OCI-LY3 (cell line): ENCODE data around the gene ZNF106.

Experiments
- H2AFZ ChIP-seq: fragments of 200-600, 300-600 bp; shearing (Covaris generic); 2 replicates; pipeline ENCODE4 v1.6.0; 2014; ENCODE audit warnings: antibody characterized with exemption, low read depth, low read length
- H3K27ac ChIP-seq: fragments of 200-600, 300-600 bp; sonication (generic); 2 replicates; pipeline ENCODE4 v1.5.1; 2014; ENCODE audit warnings: mild to moderate bottlenecking, low read length, moderate library complexity, mixed read lengths
- H3K27me3 ChIP-seq: fragments of 200-600, 300-600 bp; sonication (generic); 2 replicates; pipeline ENCODE4 v1.6.1; 2014; ENCODE audit warnings: low read depth, low read length, mixed read lengths
- H3K36me3 ChIP-seq: fragments of 200-600, 300-600 bp; sonication (generic); replicated peaks from 2 replicates; pipeline ENCODE3; 2014; ENCODE audit warnings: low read depth, low read length, mixed read lengths
- H3K4me1 ChIP-seq: fragments of 300-600, 200-600 bp; sonication (generic); 2 replicates; pipeline ENCODE4 v1.6.1; 2014; ENCODE audit warnings: low read length, mixed read lengths
- H3K4me2 ChIP-seq: fragments of 200-600, 300-600 bp; sonication (generic); 2 replicates; pipeline ENCODE4 v1.6.1; 2014; ENCODE audit warnings: low read length, mixed read lengths
- H3K4me3 ChIP-seq: fragments of 300-600, 200-600 bp; sonication (generic); 2 replicates; pipeline ENCODE4 v1.5.1; 2014; ENCODE audit warnings: antibody characterized with exemption, mild to moderate bottlenecking, low read length, moderate library complexity
- H3K79me2 ChIP-seq: fragments of 300-600, 200-600 bp; shearing (Covaris generic); 2 replicates; pipeline ENCODE4 v1.6.1; 2014; ENCODE audit warnings: mild to moderate bottlenecking, low read length, mixed read lengths
- H3K9ac ChIP-seq: fragments of 300-600, 200-600 bp; shearing (Covaris generic); 2 replicates; pipeline ENCODE4 v1.6.0; 2014; ENCODE audit warnings: mild to moderate bottlenecking, low read length, moderate library complexity
- H3K9me3 ChIP-seq: fragments of 200-600, 300-600 bp; shearing (Covaris generic); 2 replicates; pipeline ENCODE4 v1.6.1; 2014; ENCODE audit warnings: low read length, mixed read lengths; ENCODE audit not compliant: insufficient read depth
- H4K20me1 ChIP-seq: fragments of 200-600, 300-600 bp; sonication (generic); 2 replicates; pipeline ENCODE4 v1.6.1; 2016; ENCODE audit warnings: low read length, mixed read lengths; ENCODE audit not compliant: insufficient read depth
- CTCF ChIP-seq: fragments of 200-600, 300-600 bp; sonication (generic); IDR thresholded peaks from 2 replicates; pipeline ENCODE4 v1.5.1; 2014; ENCODE audit warnings: antibody characterized with exemption, low read length, low read depth
- EZH2phosphoT487 ChIP-seq: fragments of 200-600 bp; shearing (Covaris generic); IDR thresholded peaks from 2 replicates; pipeline ENCODE4 v1.6.1; 2018; ENCODE audit warnings: antibody characterized with exemption, mixed run types, low read depth

Gene ZNF106

GRCh38 chr15:42450425-42450790, 40.5 kb downstream of the ZNF106 start:
- H4K20me1 ChIP-seq = no peaks in the 10 kb centered on the region
- H3K79me2 ChIP-seq = no peaks in the 10 kb centered on the region
- H3K9me3 ChIP-seq = no peaks in the 10 kb centered on the region
- H3K27ac ChIP-seq = no peak overlapping the region
- H3K4me3 ChIP-seq = no peak overlapping the region
- no peak overlapping the region for H3K9ac ChIP-seq
- H2AFZ ChIP-seq = no peak overlapping the region
- H3K27me3 ChIP-seq = no peaks in the 10 kb centered on the region
- peaks cover 36% of the 10 kb centered on the region for H3K36me3 ChIP-seq
- no peak for TF ChIP-seq CTCF
- no peak for TF ChIP-seq EZH2phosphoT487
- H3K4me2 ChIP-seq = no peak overlapping the region
- no peaks in the 10 kb centered on the region; the same call in 1 of the 2 replicates for H3K4me1 ChIP-seq

GRCh38 chr15:42449770-42450424, 41.0 kb downstream of the ZNF106 start:
- peaks cover 36% of the 10 kb centered on the region for H3K36me3 ChIP-seq
- H4K20me1 ChIP-seq = no peaks in the 10 kb centered on the region
- H3K4me3 ChIP-seq = no peak overlapping the region
- H3K9ac ChIP-seq = no peak overlapping the region
- H3K27me3 ChIP-seq = no peaks in the 10 kb centered on the region
- TF ChIP-seq EZH2phosphoT487 = no peak
- TF ChIP-seq CTCF = no peak
- no peaks in the 10 kb centered on the region; the same call in 1 of the 2 replicates for H3K4me1 ChIP-seq
- H3K4me2 ChIP-seq = no peak overlapping the region
- no peaks in the 10 kb centered on the region for H3K79me2 ChIP-seq
- H3K27ac ChIP-seq = no peak overlapping the region
- no peak overlapping the region for H2AFZ ChIP-seq
- H3K9me3 ChIP-seq = no peaks in the 10 kb centered on the region

GRCh38 chr15:42448281-42448680, 42.7 kb downstream of the ZNF106 start:
- H3K4me1 ChIP-seq = no peaks in the 10 kb centered on the region; the same call in 1 of the 2 replicates
- H3K79me2 ChIP-seq = no peaks in the 10 kb centered on the region
- no peak overlapping the region for H2AFZ ChIP-seq
- no peak overlapping the region for H3K27ac ChIP-seq
- H3K9me3 ChIP-seq = no peaks in the 10 kb centered on the region
- H3K4me3 ChIP-seq = no peak overlapping the region
- no peaks in the 10 kb centered on the region for H3K27me3 ChIP-seq
- no peak overlapping the region for H3K4me2 ChIP-seq
- peaks cover 39% of the 10 kb centered on the region for H3K36me3 ChIP-seq
- no peaks in the 10 kb centered on the region for H4K20me1 ChIP-seq
- H3K9ac ChIP-seq = no peak overlapping the region
- TF ChIP-seq EZH2phosphoT487 (no peak), CTCF (no peak)

- Histone ChIP-seq H3K4me3 (no peak overlapping the region), H2AFZ (no peak overlapping the region), H3K4me2 (no peak overlapping the region), H3K4me1 (no peaks in the 10 kb centered on the region; the same call in 1 of the 2 replicates), H3K27me3 (no peaks in the 10 kb centered on the region), H3K79me2 (no peaks in the 10 kb centered on the region), H3K9ac (no peak overlapping the region), H4K20me1 (no peaks in the 10 kb centered on the region), H3K27ac (no peak overlapping the region), H3K36me3 (peaks cover 39% of the 10 kb centered on the region), H3K9me3 (no peaks in the 10 kb centered on the region)
- no peak for TF ChIP-seq EZH2phosphoT487
- TF ChIP-seq CTCF = no peak
Measured at GRCh38 chr15:42447599-42447998, 43.3 kb downstream of the ZNF106 start.
